ENCODE measurements around the gene PODXL.

The PODXL gene

GRCh38 chr7:131574741-131575140, 18.3 kb upstream of the PODXL start:
- Histone ChIP-seq H4K20me1 (ENCODE audit: insufficient read depth) (no peaks in the 10 kb centered on the region), H3K36me3 (ENCODE audit: insufficient read depth) (no peaks in the 10 kb centered on the region), H3K4me2 (no peak overlapping the region), H3K27ac (no peak overlapping the region), H2AFZ (ENCODE audit: low read depth) (no peak overlapping the region), H3K4me1 (ENCODE audit: low read depth, poor library complexity, severe bottlenecking) (no peaks in the 10 kb centered on the region), H3K9ac (no peak overlapping the region), H3K4me3 (IDR thresholded peaks at IDR 0.05; ENCODE audit: insufficient read depth, low read depth, low read length) (no peak overlapping the region), H3K79me2 (ENCODE audit: insufficient read depth, low read depth) (no peaks in the 10 kb centered on the region), H3K27me3 (ENCODE audit: insufficient read depth, low read depth) (no peaks in the 10 kb centered on the region)
- TF ChIP-seq CTCF (conservative IDR thresholded peaks at IDR 0.05; ENCODE audit: low read depth, low read length), result no peak

GRCh38 chr7:131570401-131570800, 14.0 kb upstream of the PODXL start:
- no peak for TF ChIP-seq CTCF (conservative IDR thresholded peaks at IDR 0.05; ENCODE audit: low read depth, low read length)
- Histone ChIP-seq H3K4me1 (ENCODE audit: low read depth, poor library complexity, severe bottlenecking) (no peaks in the 10 kb centered on the region), H3K27ac (no peak overlapping the region), H4K20me1 (ENCODE audit: insufficient read depth) (no peaks in the 10 kb centered on the region), H2AFZ (ENCODE audit: low read depth) (no peak overlapping the region), H3K4me2 (no peak overlapping the region), H3K36me3 (ENCODE audit: insufficient read depth) (no peaks in the 10 kb centered on the region), H3K9ac (no peak overlapping the region), H3K27me3 (ENCODE audit: insufficient read depth, low read depth) (no peaks in the 10 kb centered on the region), H3K79me2 (ENCODE audit: insufficient read depth, low read depth) (no peaks in the 10 kb centered on the region), H3K4me3 (IDR thresholded peaks at IDR 0.05; ENCODE audit: insufficient read depth, low read depth, low read length) (no peak overlapping the region)

DNA sequence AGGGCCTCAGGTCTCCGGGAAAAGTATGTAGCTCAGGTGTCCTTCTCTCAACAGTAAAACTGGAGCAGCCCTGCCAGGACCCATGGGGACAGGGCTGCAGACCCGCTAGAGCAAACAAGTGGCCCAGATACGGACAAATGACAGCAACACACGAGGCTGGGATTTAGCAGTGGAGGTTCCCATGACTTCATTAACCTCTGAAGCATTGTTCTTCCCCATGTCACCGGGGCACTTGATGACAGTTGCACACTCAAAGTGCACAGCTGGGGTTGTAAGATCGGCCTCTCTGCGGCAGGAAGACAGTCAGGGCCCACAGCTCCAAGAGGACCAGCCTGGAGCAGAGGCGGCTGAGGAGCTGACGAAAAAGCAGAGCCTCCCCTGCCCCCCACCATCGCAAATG, 12.5 kb upstream of the PODXL start:
- H3K27ac ChIP-seq, result no peak overlapping the region
- no peaks in the 10 kb centered on the region for H4K20me1 ChIP-seq (ENCODE audit: insufficient read depth)
- no peaks in the 10 kb centered on the region for H3K79me2 ChIP-seq (ENCODE audit: insufficient read depth, low read depth)
- no peak overlapping the region for H3K4me3 ChIP-seq (IDR thresholded peaks at IDR 0.05; ENCODE audit: insufficient read depth, low read depth, low read length)
- H3K4me1 ChIP-seq (ENCODE audit: low read depth, poor library complexity, severe bottlenecking), result no peaks in the 10 kb centered on the region
- no peak overlapping the region for H3K9ac ChIP-seq
- no peak overlapping the region for H2AFZ ChIP-seq (ENCODE audit: low read depth)
- no peak overlapping the region for H3K4me2 ChIP-seq
- no peak for TF ChIP-seq CTCF (conservative IDR thresholded peaks at IDR 0.05; ENCODE audit: low read depth, low read length)
- no peaks in the 10 kb centered on the region for H3K27me3 ChIP-seq (ENCODE audit: insufficient read depth, low read depth)
- no peaks in the 10 kb centered on the region for H3K36me3 ChIP-seq (ENCODE audit: insufficient read depth)

- Histone ChIP-seq H3K4me3 (IDR thresholded peaks at IDR 0.05; ENCODE audit: insufficient read depth, low read depth, low read length) (no peak overlapping the region), H3K27me3 (ENCODE audit: insufficient read depth, low read depth) (no peaks in the 10 kb centered on the region), H3K4me1 (ENCODE audit: low read depth, poor library complexity, severe bottlenecking) (no peaks in the 10 kb centered on the region), H3K79me2 (ENCODE audit: insufficient read depth, low read depth) (no peaks in the 10 kb centered on the region), H3K9ac (no peak overlapping the region), H2AFZ (ENCODE audit: low read depth) (no peak overlapping the region), H3K27ac (no peak overlapping the region), H3K4me2 (no peak overlapping the region), H3K36me3 (ENCODE audit: insufficient read depth) (no peaks in the 10 kb centered on the region), H4K20me1 (ENCODE audit: insufficient read depth) (no peaks in the 10 kb centered on the region)
- TF ChIP-seq CTCF (conservative IDR thresholded peaks at IDR 0.05; ENCODE audit: low read depth, low read length), result no peak
Observed at GRCh38 chr7:131568510-131568909, 12.1 kb upstream of the PODXL start.

DNA sequence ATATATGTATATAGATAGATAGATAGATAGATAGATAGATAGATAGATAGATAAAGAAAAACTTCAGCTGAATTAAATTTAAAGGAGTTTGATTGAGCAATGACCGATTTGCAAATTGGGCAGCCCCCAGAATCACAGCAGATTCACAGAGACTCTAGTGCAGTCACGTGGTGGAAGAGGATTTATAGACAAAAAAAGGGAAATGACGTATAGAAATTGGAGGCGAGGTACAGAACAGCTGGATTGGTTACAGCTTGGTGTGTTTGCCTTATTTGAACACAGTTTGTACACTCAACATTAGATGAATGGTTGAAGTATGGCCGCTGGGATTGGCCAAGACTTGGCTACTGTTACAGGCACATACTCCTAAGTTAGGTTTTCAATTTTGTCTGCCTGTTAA, 8.2 kb upstream of the PODXL start:
- Histone ChIP-seq H3K27ac (no peak overlapping the region), H4K20me1 (ENCODE audit: insufficient read depth) (no peaks in the 10 kb centered on the region), H3K9ac (no peak overlapping the region), H3K4me3 (IDR thresholded peaks at IDR 0.05; ENCODE audit: insufficient read depth, low read depth, low read length) (no peak overlapping the region), H3K36me3 (ENCODE audit: insufficient read depth) (no peaks in the 10 kb centered on the region), H2AFZ (ENCODE audit: low read depth) (no peak overlapping the region), H3K4me2 (no peak overlapping the region), H3K4me1 (ENCODE audit: low read depth, poor library complexity, severe bottlenecking) (no peaks in the 10 kb centered on the region), H3K79me2 (ENCODE audit: insufficient read depth, low read depth) (no peaks in the 10 kb centered on the region), H3K27me3 (ENCODE audit: insufficient read depth, low read depth) (no peaks in the 10 kb centered on the region)
- no peak for TF ChIP-seq CTCF (conservative IDR thresholded peaks at IDR 0.05; ENCODE audit: low read depth, low read length)

Measured in KMS-11 (cell line).